22Rv1 (cell line): ENCODE data around the gene LRRN2.

Experiments
- H3K27ac ChIP-seq: fragments of 450-650 bp; 2 replicates; pipeline ENCODE4 v1.5.1; 2017
- CTCF ChIP-seq: fragments of 450-650 bp; IDR thresholded peaks from 2 replicates; pipeline ENCODE4 v1.5.1; 2017; ENCODE audit warnings: mild to moderate bottlenecking
- ZFX ChIP-seq: fragments of 450-650 bp; IDR thresholded peaks from 2 replicates; pipeline ENCODE4 v1.6.1; 2017; ENCODE audit warnings: antibody characterized with exemption, borderline replicate concordance

LRRN2 gene

GRCh38 chr1:204684571-204685235 lies 835 bp downstream of the LRRN2 start:
- TF ChIP-seq ZFX, result no peak
- no peak for TF ChIP-seq CTCF
- no peak overlapping the region for H3K27ac ChIP-seq

- TF ChIP-seq ZFX, result no peak
- TF ChIP-seq CTCF, result no peak
- no peak overlapping the region for H3K27ac ChIP-seq
Measured at GRCh38 chr1:204684206-204684570, 1.4 kb downstream of the LRRN2 start.

GRCh38 chr1:204683284-204684205 lies 2.0 kb downstream of the LRRN2 start:
- no peak overlapping the region for H3K27ac ChIP-seq
- TF ChIP-seq ZFX (no peak), CTCF (no peak)

- TF ChIP-seq CTCF (no peak), ZFX (no peak)
- no peak overlapping the region for H3K27ac ChIP-seq
Measured at GRCh38 chr1:204680461-204680860, 5.1 kb downstream of the LRRN2 start.

GRCh38 chr1:204680051-204680450 lies 5.5 kb downstream of the LRRN2 start:
- TF ChIP-seq CTCF (no peak), ZFX (no peak)
- no peak overlapping the region for H3K27ac ChIP-seq

GRCh38 chr1:204678721-204679475 lies 6.6 kb downstream of the LRRN2 start:
- no peak overlapping the region for H3K27ac ChIP-seq
- TF ChIP-seq CTCF (no peak), ZFX (no peak)
